GM12878 (cell line): ENCODE measurements around the gene SAFB. TPM values are rescaled to one million over a fixed set of nuclear protein-coding genes. Genes with fewer than 3 reads are reported as not detected.

Source experiments
- ATAC-seq: fragments of 200-7000 bp; cut with Tn5 transposase; 3 replicates; pipeline ENCODE4 v1.9.1; 2020; ENCODE audit warnings: mild to moderate bottlenecking, moderate library complexity
- BruUV-seq: library from RNA; stranded (reverse); fragments of 400-500 nt; replicated peaks from 2 replicates; lab custom pipeline; 2021; lab: Mats Ljungman, UMichigan
- CTCF ChIA-PET: fragments of 300-600 bp; sonication (Branson Sonifier 250); formaldehyde crosslinking; extraction: SDS; loops from one replicate; lab custom pipeline; 2021; ENCODE audit warnings: inconsistent platforms; lab: Yijun Ruan, JAX
- POLR2A ChIA-PET: fragments of 350-600 bp; formaldehyde crosslinking; extraction: SDS; loops from one replicate; lab custom pipeline; 2021; ENCODE audit warnings: inconsistent platforms; lab: Charles Lee
- RAD21 ChIA-PET: fragments of 300-600 bp; sonication (Branson Sonifier 250); formaldehyde crosslinking; loops from one replicate; lab custom pipeline; 2023; ENCODE audit warnings: antibody characterized with exemption; ENCODE audit not compliant: unreplicated experiment; lab: Charles Lee
- SMC1A ChIA-PET: fragments of 300-600 bp; sonication (Branson Sonifier 250); formaldehyde crosslinking; loops from one replicate; lab custom pipeline; 2023; ENCODE audit not compliant: unreplicated experiment, uncharacterized antibody; lab: Charles Lee
- DNase-seq: peaks from one replicate; pipeline ENCODE4 v3.0.0-alpha.2; 2011; ENCODE audit warnings: low read depth, low spot score
- FAIRE-seq: peaks from 3 replicates; lab custom pipeline; 2011; peaks lifted over from hg19 to GRCh38; lab: Jason Lieb, UNC
- H2AFZ ChIP-seq: 2 replicates; pipeline ENCODE4 v1.6.0; 2011; ENCODE audit warnings: low read depth, low read length, control low read depth; ENCODE audit not compliant: control insufficient read depth
- H3K27ac ChIP-seq: 2 replicates; pipeline ENCODE4 v1.5.1; 2011; ENCODE audit warnings: control low read depth; ENCODE audit not compliant: control insufficient read depth, insufficient read depth
- H3K27me3 ChIP-seq, 2 experiments: replicated peaks in 1 of 2; 2 replicates each; pipeline versions ENCODE4 v1.6.0 to v1.6.1; 2011; ENCODE audit warnings: low read length in 1 of 2; ENCODE audit not compliant: control insufficient read depth in 2 of 2, insufficient read depth in 2 of 2
- H3K36me3 ChIP-seq, 2 experiments: 2 replicates each; pipeline ENCODE4 v1.5.1; 2011; ENCODE audit warnings: low read length in 1 of 2; ENCODE audit not compliant: control insufficient read depth in 2 of 2, insufficient read depth in 2 of 2
- H3K4me1 ChIP-seq: 2 replicates; pipeline ENCODE4 v1.6.1; 2011; ENCODE audit warnings: mild to moderate bottlenecking, low read length, moderate library complexity, mixed read lengths; ENCODE audit not compliant: control insufficient read depth, insufficient read depth
- H3K4me2 ChIP-seq: 2 replicates; pipeline ENCODE4 v1.6.0; 2011; ENCODE audit warnings: control low read depth; ENCODE audit not compliant: control insufficient read depth, insufficient read depth
- H3K4me3 ChIP-seq: fragments of 200-600 bp; sonication (generic); 2 replicates; pipeline ENCODE4 v1.5.1; 2016
- H3K79me2 ChIP-seq: 2 replicates; pipeline ENCODE4 v1.6.0; 2011; ENCODE audit warnings: low read length; ENCODE audit not compliant: control insufficient read depth, insufficient read depth
- H3K9ac ChIP-seq: 2 replicates; pipeline ENCODE4 v1.8.0; 2011; ENCODE audit warnings: low read length, control low read depth, mixed read lengths; ENCODE audit not compliant: control insufficient read depth, insufficient read depth
- H3K9me3 ChIP-seq: replicated peaks from 3 replicates; pipeline ENCODE4 v1.5.1; 2011; ENCODE audit warnings: mild to moderate bottlenecking, low read length; ENCODE audit not compliant: control insufficient read depth, insufficient read depth
- H4K20me1 ChIP-seq: 2 replicates; pipeline ENCODE4 v1.6.0; 2011; ENCODE audit not compliant: control insufficient read depth, insufficient read depth
- BHLHE40 ChIP-seq, 2 experiments: fragments of 450-650 bp in 1 of 2; IDR thresholded peaks; 2 replicates each; pipeline ENCODE4 v1.6.1; 2011 to 2017; ENCODE audit warnings: low read depth in 2 of 2, borderline replicate concordance in 1 of 2, improper control_type of control experiment in 1 of 2, low read length in 1 of 2, mild to moderate bottlenecking in 1 of 2
- EP300 ChIP-seq, 2 experiments: fragments of 150-350 bp in 1 of 2; IDR thresholded peaks; 2 replicates each; pipeline ENCODE4 v1.6.1; 2011 to 2012; ENCODE audit warnings: low read depth in 2 of 2, low read length in 2 of 2, borderline replicate concordance in 1 of 2, improper control_type of control experiment in 1 of 2, inconsistent platforms in 1 of 2; ENCODE audit not compliant: control insufficient read depth in 1 of 2
- EZH2 ChIP-seq: IDR thresholded peaks from 2 replicates; pipeline ENCODE4 v1.6.1; 2012; ENCODE audit warnings: low read depth, mild to moderate bottlenecking, control low read depth, inconsistent platforms, low read length, borderline replicate concordance; ENCODE audit not compliant: control insufficient read depth
- HDGF ChIP-seq: fragments of 450-650 bp; IDR thresholded peaks from 2 replicates; pipeline ENCODE4 v1.6.1; 2016; ENCODE audit warnings: antibody characterized with exemption
- POLR2A ChIP-seq: IDR thresholded peaks from 2 replicates; pipeline ENCODE4 v1.6.1; 2011; ENCODE audit warnings: low read depth, mild to moderate bottlenecking, low read length
- WGBS: methylation state at CpG from one replicate; pipeline ENCODE4 v1.1.6; 2016; ENCODE audit warnings: low lambda C conversion rate; ENCODE audit not compliant: insufficient replicate concordance, insufficient coverage; ENCODE audit errors: missing lambda C conversion rate; 5-methylcytosine and 5-hydroxymethylcytosine counted together
- in situ Hi-C: fragments of 300-500 bp; cut with MboI; formaldehyde crosslinking; loops from 9 replicates; pipeline ENCODE4 v1.14.3; 2018; ENCODE audit warnings: mixed read lengths
- intact Hi-C: fragments of 100-400 bp; cut with micrococcal nuclease; formaldehyde crosslinking; loops from one replicate; pipeline ENCODE4 v1.14.2; 2022; ENCODE audit not compliant: unreplicated experiment
- polyA plus RNA-seq, 11 experiments: library from polyadenylated mRNA; depleted of rRNA in 4 of 11; unstranded in 6 of 11; stranded (reverse) in 5 of 11; fragments of >200 nt; fragmentation: Nextera tagmentation in 4 of 11; fragmentation: Illumina TruSeq in 1 of 11; extraction: Ambion mirVana in 4 of 11; extraction: Trizol in 1 of 11; gene quantifications; 1 replicate in 1 of 11; 2 replicates in 10 of 11; pipeline versions ENCODE4 v1.2.1 to v1.2.3, GENCODE V29; 2011 to 2016; ENCODE audit warnings: inconsistent platforms in 2 of 11, missing spikeins in 2 of 11, low read depth in 1 of 11
- total RNA-seq, 4 experiments: library from RNA; depleted of rRNA in 3 of 4; stranded (reverse); fragments of >200 nt in 3 of 4; fragmentation: Illumina TruSeq in 1 of 4; extraction: Trizol in 1 of 4; gene quantifications; 2 replicates each; pipeline versions ENCODE4 v1.2.1 to v1.2.3, GENCODE V29; 2013 to 2021
- TF ChIP-seq, protein P1 (sequence below): fragments of 450-650 bp; IDR thresholded peaks from 2 replicates; pipeline ENCODE4 v1.6.1; 2016; ENCODE audit warnings: mild to moderate bottlenecking

Gene SAFB
- total and polyA plus RNA-seq, 10 of the 15 experiments (the other 5 are each of a cell fraction or from before 2014, with no cell fraction given), result 1.6 to 131 (median 61.2) TPM

- Histone ChIP-seq H3K4me1 (no peaks in the 10 kb centered on the region), H4K20me1 (no peaks in the 10 kb centered on the region; the same call in 1 of the 2 replicates), H3K27ac (no peak overlapping the region), H3K79me2 (no peaks in the 10 kb centered on the region; the same call in none of the 2 replicates), H3K4me3 (no peak overlapping the region), H3K4me2 (no peak overlapping the region), H3K36me3 (peaks cover 27 to 48% of the 10 kb centered on the region in 2 experiments), H2AFZ (no peak overlapping the region), H3K9me3 (no peaks in the 10 kb centered on the region), H3K9ac (no peak overlapping the region), H3K27me3 (no peaks in the 10 kb centered on the region)
- FAIRE-seq (no peak), DNase-seq (no peak), ATAC-seq (no peak)
- in situ Hi-C loops, result no loop called here
- ChIA-PET SMC1A (interaction anchor here (0.9 to 1.1 kb wide), 2 partner anchors 8 to 10 kb away, joined by 3 read pairs; no protein-coding TSS in a partner anchor), POLR2A (interaction anchor here (0.6 to 0.9 kb wide), 3 partner anchors 13 to 495 kb away, joined by 3 to 7 read pairs (median 4); partner anchors contain the start of genes SAFB and SAFB2), RAD21 (no interaction called here), CTCF (no interaction called here)
- TSS peak; percentile 13 for BruUV-seq
- intact Hi-C loops, result no loop called here
- WGBS, result over 99% methylated on average over 16 of the region's 16 CpGs
- TF ChIP-seq POLR2A (0 out of 2 replicates have a peak, but pooled peaks have one; percentile 31), HDGF (no peak), EP300 (IDR thresholded peaks at IDR 0.05; ENCODE audit: borderline replicate concordance in 1 of 2, control insufficient read depth in 1 of 2, low read depth in 2 of 2, low read length in 2 of 2) (no peak), EZH2 (no peak), BHLHE40 (IDR thresholded peaks at IDR 0.05; ENCODE audit: borderline replicate concordance in 1 of 2, low read depth in 2 of 2, low read length in 1 of 2) (no peak)
- TF ChIP-seq, protein P1, sequence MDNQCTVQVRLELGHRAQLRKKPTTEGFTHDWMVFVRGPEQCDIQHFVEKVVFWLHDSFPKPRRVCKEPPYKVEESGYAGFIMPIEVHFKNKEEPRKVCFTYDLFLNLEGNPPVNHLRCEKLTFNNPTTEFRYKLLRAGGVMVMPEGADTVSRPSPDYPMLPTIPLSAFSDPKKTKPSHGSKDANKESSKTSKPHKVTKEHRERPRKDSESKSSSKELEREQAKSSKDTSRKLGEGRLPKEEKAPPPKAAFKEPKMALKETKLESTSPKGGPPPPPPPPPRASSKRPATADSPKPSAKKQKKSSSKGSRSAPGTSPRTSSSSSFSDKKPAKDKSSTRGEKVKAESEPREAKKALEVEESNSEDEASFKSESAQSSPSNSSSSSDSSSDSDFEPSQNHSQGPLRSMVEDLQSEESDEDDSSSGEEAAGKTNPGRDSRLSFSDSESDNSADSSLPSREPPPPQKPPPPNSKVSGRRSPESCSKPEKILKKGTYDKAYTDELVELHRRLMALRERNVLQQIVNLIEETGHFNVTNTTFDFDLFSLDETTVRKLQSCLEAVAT, result no peak
Observed at GRCh38 chr19:5609881-5610448, 12.9 kb upstream of the SAFB start.
